ENCODE measurements around the gene CCDC157. TPM values are rescaled to one million over a fixed set of nuclear protein-coding genes. Genes with fewer than 3 reads are reported as not detected.

The CCDC157 gene
- total RNA-seq (2014; rRNA removed; shearing (Covaris generic); ENCODE audit: low replicate concordance) = 0.69 and 0.82 TPM in 2 replicates

- Histone ChIP-seq H3K9me3 (ENCODE audit: low read length) (no peaks in the 10 kb centered on the region), H3K36me3 (ENCODE audit: insufficient read depth, low read length) (peaks cover 17% of the 10 kb centered on the region; the same call in 1 of the 2 replicates), H3K9me2 (replicated peaks; ENCODE audit: insufficient read depth, low read length) (no peaks in the 10 kb centered on the region), H2AFZ (ENCODE audit: low read length) (peak within 1 kb of the TSS; percentile 91), H3K27me3 (ENCODE audit: low read length) (no peaks in the 10 kb centered on the region), H3K4me3 (ENCODE audit: low read length) (peak within 1 kb of the TSS; percentile 91), H3K4me1 (ENCODE audit: low read length) (peaks cover 23% of the 10 kb centered on the region), H3K27ac (ENCODE audit: low read length) (peak within 1 kb of the TSS; percentile 19; the same call in 1 of the 2 replicates), H4K20me1 (ENCODE audit: insufficient read depth, low read depth, low read length) (peaks cover 25% of the 10 kb centered on the region), H3K4me2 (ENCODE audit: low read depth, low read length, poor library complexity, severe bottlenecking) (peak within 1 kb of the TSS; percentile 82), H3K9ac (ENCODE audit: low read length) (peak within 1 kb of the TSS; percentile 90), H3K79me2 (ENCODE audit: low read length) (peaks cover 48% of the 10 kb centered on the region)
- DNase-seq = peak; percentile 95
These were observed at the start of gene CCDC157, which contains the start of gene SF3A1 for GRCh38 chr22:30356449-30357235. CCDC157 (plus strand) TSS chr22:30357007; CDS start chr22:30366001, 8,994 bp downstream. SF3A1 (minus strand) TSS chr22:30356894; CDS start chr22:30356792, 102 bp downstream.

GRCh38 chr22:30307041-30307574 is 49.7 kb upstream of the CCDC157 start:
- H3K4me3 ChIP-seq (ENCODE audit: low read length) = no peak overlapping the region
- no peaks in the 10 kb centered on the region for H3K9me3 ChIP-seq (ENCODE audit: low read length)
- no peak overlapping the region for H3K9ac ChIP-seq (ENCODE audit: low read length)

GRCh38 chr22:30308093-30308492 is 48.7 kb upstream of the CCDC157 start:
- Histone ChIP-seq H3K4me3 (ENCODE audit: low read length) (no peak overlapping the region), H3K79me2 (ENCODE audit: low read length) (peaks cover 38% of the 10 kb centered on the region; the same call in 1 of the 2 replicates), H2AFZ (ENCODE audit: low read length) (no peak overlapping the region)

More at GRCh38 chr22:30307041-30307574, 49.7 kb upstream of the CCDC157 start:
- no peaks in the 10 kb centered on the region for H3K27me3 ChIP-seq (ENCODE audit: low read length)
- peaks cover 13% of the 10 kb centered on the region; the same call in 1 of the 2 replicates for H4K20me1 ChIP-seq (ENCODE audit: insufficient read depth, low read depth, low read length)
- H3K27ac ChIP-seq (ENCODE audit: low read length) = peak overlapping the region; percentile 38
- H3K79me2 ChIP-seq (ENCODE audit: low read length) = peaks cover 35% of the 10 kb centered on the region; the same call in 1 of the 2 replicates
- H3K4me1 ChIP-seq (ENCODE audit: low read length) = peaks cover 88% of the 10 kb centered on the region
- no peaks in the 10 kb centered on the region for H3K36me3 ChIP-seq (ENCODE audit: insufficient read depth, low read length)
- DNase-seq = no peak
- H3K4me2 ChIP-seq (ENCODE audit: low read depth, low read length, poor library complexity, severe bottlenecking) = no peak overlapping the region
- no peaks in the 10 kb centered on the region for H3K9me2 ChIP-seq (replicated peaks; ENCODE audit: insufficient read depth, low read length)
- H2AFZ ChIP-seq (ENCODE audit: low read length) = no peak overlapping the region

GRCh38 chr22:30308518-30309230 is 48.1 kb upstream of the CCDC157 start:
- peak; percentile 61 for DNase-seq
- no peak overlapping the region for H3K4me3 ChIP-seq (ENCODE audit: low read length)
- peaks cover 21% of the 10 kb centered on the region; the same call in 1 of the 2 replicates for H4K20me1 ChIP-seq (ENCODE audit: insufficient read depth, low read depth, low read length)
- no peaks in the 10 kb centered on the region for H3K9me3 ChIP-seq (ENCODE audit: low read length)
- no peaks in the 10 kb centered on the region for H3K27me3 ChIP-seq (ENCODE audit: low read length)
- H3K79me2 ChIP-seq (ENCODE audit: low read length) = peaks cover 38% of the 10 kb centered on the region; the same call in 1 of the 2 replicates
- H3K9ac ChIP-seq (ENCODE audit: low read length) = peak overlapping the region; percentile 9; the same call in 1 of the 2 replicates
- peak overlapping the region; percentile 6; the same call in 1 of the 2 replicates for H3K27ac ChIP-seq (ENCODE audit: low read length)
- H3K4me2 ChIP-seq (ENCODE audit: low read depth, low read length, poor library complexity, severe bottlenecking) = no peak overlapping the region
- H2AFZ ChIP-seq (ENCODE audit: low read length) = no peak overlapping the region
- no peaks in the 10 kb centered on the region for H3K9me2 ChIP-seq (replicated peaks; ENCODE audit: insufficient read depth, low read length)
- H3K36me3 ChIP-seq (ENCODE audit: insufficient read depth, low read length) = no peaks in the 10 kb centered on the region
- H3K4me1 ChIP-seq (ENCODE audit: low read length) = peaks cover 72% of the 10 kb centered on the region

More at GRCh38 chr22:30308093-30308492, 48.7 kb upstream of the CCDC157 start:
- DNase-seq = no peak
- H3K4me1 ChIP-seq (ENCODE audit: low read length) = peaks cover 78% of the 10 kb centered on the region
- peak overlapping the region; percentile 9; the same call in 1 of the 2 replicates for H3K9ac ChIP-seq (ENCODE audit: low read length)
- H3K36me3 ChIP-seq (ENCODE audit: insufficient read depth, low read length) = no peaks in the 10 kb centered on the region
- no peaks in the 10 kb centered on the region for H3K9me3 ChIP-seq (ENCODE audit: low read length)
- H3K4me2 ChIP-seq (ENCODE audit: low read depth, low read length, poor library complexity, severe bottlenecking) = no peak overlapping the region
- no peaks in the 10 kb centered on the region for H3K27me3 ChIP-seq (ENCODE audit: low read length)
- peaks cover 21% of the 10 kb centered on the region; the same call in 1 of the 2 replicates for H4K20me1 ChIP-seq (ENCODE audit: insufficient read depth, low read depth, low read length)
- H3K9me2 ChIP-seq (replicated peaks; ENCODE audit: insufficient read depth, low read length) = no peaks in the 10 kb centered on the region
- H3K27ac ChIP-seq (ENCODE audit: low read length) = peak overlapping the region; percentile 6; the same call in 1 of the 2 replicates

GRCh38 chr22:30309951-30310741 is 46.7 kb upstream of the CCDC157 start:
- H3K27ac ChIP-seq (ENCODE audit: low read length) = no peak overlapping the region
- no peaks in the 10 kb centered on the region for H3K9me2 ChIP-seq (replicated peaks; ENCODE audit: insufficient read depth, low read length)
- no peak overlapping the region for H3K9ac ChIP-seq (ENCODE audit: low read length)
- DNase-seq = no peak
- H3K4me1 ChIP-seq (ENCODE audit: low read length) = peaks cover 57% of the 10 kb centered on the region
- H4K20me1 ChIP-seq (ENCODE audit: insufficient read depth, low read depth, low read length) = peaks cover 28% of the 10 kb centered on the region
- H2AFZ ChIP-seq (ENCODE audit: low read length) = no peak overlapping the region
- no peak overlapping the region for H3K4me2 ChIP-seq (ENCODE audit: low read depth, low read length, poor library complexity, severe bottlenecking)
- H3K36me3 ChIP-seq (ENCODE audit: insufficient read depth, low read length) = no peaks in the 10 kb centered on the region
- H3K27me3 ChIP-seq (ENCODE audit: low read length) = no peaks in the 10 kb centered on the region
- H3K4me3 ChIP-seq (ENCODE audit: low read length) = no peak overlapping the region
- H3K9me3 ChIP-seq (ENCODE audit: low read length) = no peaks in the 10 kb centered on the region
- peaks cover 35% of the 10 kb centered on the region; the same call in 1 of the 2 replicates for H3K79me2 ChIP-seq (ENCODE audit: low read length)

- Histone ChIP-seq H3K27ac (ENCODE audit: low read length) (no peak overlapping the region), H3K9ac (ENCODE audit: low read length) (no peak overlapping the region)
These were observed 45.7 kb upstream of the CCDC157 start for GRCh38 chr22:30310881-30311771.

GRCh38 chr22:30312053-30312452 is 44.8 kb upstream of the CCDC157 start:
- Histone ChIP-seq H3K9me2 (replicated peaks; ENCODE audit: insufficient read depth, low read length) (no peaks in the 10 kb centered on the region), H3K9ac (ENCODE audit: low read length) (no peak overlapping the region), H3K27me3 (ENCODE audit: low read length) (no peaks in the 10 kb centered on the region), H3K79me2 (ENCODE audit: low read length) (peaks cover 32% of the 10 kb centered on the region), H3K4me3 (ENCODE audit: low read length) (no peak overlapping the region), H4K20me1 (ENCODE audit: insufficient read depth, low read depth, low read length) (peaks cover 28% of the 10 kb centered on the region), H3K4me1 (ENCODE audit: low read length) (peaks cover 38% of the 10 kb centered on the region), H3K36me3 (ENCODE audit: insufficient read depth, low read length) (no peaks in the 10 kb centered on the region), H3K4me2 (ENCODE audit: low read depth, low read length, poor library complexity, severe bottlenecking) (no peak overlapping the region), H3K27ac (ENCODE audit: low read length) (no peak overlapping the region), H3K9me3 (ENCODE audit: low read length) (no peaks in the 10 kb centered on the region), H2AFZ (ENCODE audit: low read length) (no peak overlapping the region)
- DNase-seq = no peak

More at GRCh38 chr22:30310881-30311771, 45.7 kb upstream of the CCDC157 start:
- no peaks in the 10 kb centered on the region for H3K9me2 ChIP-seq (replicated peaks; ENCODE audit: insufficient read depth, low read length)
- peaks cover 28% of the 10 kb centered on the region for H4K20me1 ChIP-seq (ENCODE audit: insufficient read depth, low read depth, low read length)
- no peaks in the 10 kb centered on the region for H3K9me3 ChIP-seq (ENCODE audit: low read length)
- no peaks in the 10 kb centered on the region for H3K27me3 ChIP-seq (ENCODE audit: low read length)
- DNase-seq = no peak
- H3K36me3 ChIP-seq (ENCODE audit: insufficient read depth, low read length) = no peaks in the 10 kb centered on the region
- H3K79me2 ChIP-seq (ENCODE audit: low read length) = peaks cover 35% of the 10 kb centered on the region
- peaks cover 48% of the 10 kb centered on the region for H3K4me1 ChIP-seq (ENCODE audit: low read length)
- no peak overlapping the region for H3K4me3 ChIP-seq (ENCODE audit: low read length)
- H2AFZ ChIP-seq (ENCODE audit: low read length) = no peak overlapping the region
- H3K4me2 ChIP-seq (ENCODE audit: low read depth, low read length, poor library complexity, severe bottlenecking) = no peak overlapping the region

Data from Karpas-422 (cell line).